ENCODE data around the gene SORCS2. TPM values are rescaled to one million over a fixed set of nuclear protein-coding genes. Genes with fewer than 3 reads are reported as not detected.

The SORCS2 gene
- polyA plus RNA-seq, 1 donor from 2014 or later = 1.0 TPM

DNA sequence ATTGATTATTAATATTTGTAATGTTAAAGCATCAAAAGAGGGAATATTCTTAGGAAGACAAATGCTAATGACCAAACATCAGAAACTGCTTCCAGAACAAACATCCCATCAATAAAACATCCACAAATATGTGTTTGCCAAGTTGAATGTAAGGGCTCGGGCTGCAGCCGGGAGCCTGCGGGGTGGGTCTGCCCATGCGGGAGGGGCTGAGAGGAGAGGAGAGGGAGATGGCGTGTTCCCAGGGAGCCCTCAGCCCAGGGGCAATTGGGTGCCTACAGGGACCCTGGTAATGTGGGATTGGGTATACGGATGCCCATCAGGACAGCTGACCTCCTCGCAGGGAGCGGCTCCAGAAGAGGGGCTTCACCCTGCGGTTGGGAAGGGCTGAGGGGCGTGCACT, 280.7 kb downstream of the SORCS2 start:
- Histone ChIP-seq H2AFZ (ENCODE audit: low read depth, low read length) (no peak overlapping the region), H3K4me2 (ENCODE audit: low read length) (no peak overlapping the region), H3K79me2 (replicated peaks; ENCODE audit: insufficient read depth, low read length) (no peaks in the 10 kb centered on the region), H3K27me3 (ENCODE audit: insufficient read depth, low read depth, low read length) (no peaks in the 10 kb centered on the region), H3F3A (ENCODE audit: insufficient read depth, low read length, poor library complexity, severe bottlenecking) (no peaks in the 10 kb centered on the region), H3K27ac (ENCODE audit: low read length) (no peak overlapping the region), H3K9me2 (ENCODE audit: insufficient read depth, low read length) (no peaks in the 10 kb centered on the region), H3K4me3 (ENCODE audit: low read length) (no peak overlapping the region), H3K9ac (ENCODE audit: low read length) (no peak overlapping the region), H3K36me3 (ENCODE audit: insufficient read depth, low read length) (no peaks in the 10 kb centered on the region), H3K9me3 (ENCODE audit: low read length) (no peaks in the 10 kb centered on the region), H4K20me1 (ENCODE audit: insufficient read depth) (no peaks in the 10 kb centered on the region)
- no peak for TF ChIP-seq EP300 (conservative IDR thresholded peaks at IDR 0.05; ENCODE audit: poor library complexity, severe bottlenecking)
- TF ChIP-seq SMC3 (conservative IDR thresholded peaks at IDR 0.05; ENCODE audit: poor library complexity) = no peak
- TF ChIP-seq EZH2 (IDR thresholded peaks at IDR 0.05; ENCODE audit: borderline replicate concordance, insufficient read depth, low read length, poor library complexity, severe bottlenecking) = no peak
- TF ChIP-seq TAF1 (IDR thresholded peaks at IDR 0.05; ENCODE audit: low read depth) = no peak
- TF ChIP-seq, protein P1, sequence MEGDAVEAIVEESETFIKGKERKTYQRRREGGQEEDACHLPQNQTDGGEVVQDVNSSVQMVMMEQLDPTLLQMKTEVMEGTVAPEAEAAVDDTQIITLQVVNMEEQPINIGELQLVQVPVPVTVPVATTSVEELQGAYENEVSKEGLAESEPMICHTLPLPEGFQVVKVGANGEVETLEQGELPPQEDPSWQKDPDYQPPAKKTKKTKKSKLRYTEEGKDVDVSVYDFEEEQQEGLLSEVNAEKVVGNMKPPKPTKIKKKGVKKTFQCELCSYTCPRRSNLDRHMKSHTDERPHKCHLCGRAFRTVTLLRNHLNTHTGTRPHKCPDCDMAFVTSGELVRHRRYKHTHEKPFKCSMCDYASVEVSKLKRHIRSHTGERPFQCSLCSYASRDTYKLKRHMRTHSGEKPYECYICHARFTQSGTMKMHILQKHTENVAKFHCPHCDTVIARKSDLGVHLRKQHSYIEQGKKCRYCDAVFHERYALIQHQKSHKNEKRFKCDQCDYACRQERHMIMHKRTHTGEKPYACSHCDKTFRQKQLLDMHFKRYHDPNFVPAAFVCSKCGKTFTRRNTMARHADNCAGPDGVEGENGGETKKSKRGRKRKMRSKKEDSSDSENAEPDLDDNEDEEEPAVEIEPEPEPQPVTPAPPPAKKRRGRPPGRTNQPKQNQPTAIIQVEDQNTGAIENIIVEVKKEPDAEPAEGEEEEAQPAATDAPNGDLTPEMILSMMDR (IDR thresholded peaks at IDR 0.05; ENCODE audit: poor library complexity, severe bottlenecking) = no peak
- TF ChIP-seq, protein P2, sequence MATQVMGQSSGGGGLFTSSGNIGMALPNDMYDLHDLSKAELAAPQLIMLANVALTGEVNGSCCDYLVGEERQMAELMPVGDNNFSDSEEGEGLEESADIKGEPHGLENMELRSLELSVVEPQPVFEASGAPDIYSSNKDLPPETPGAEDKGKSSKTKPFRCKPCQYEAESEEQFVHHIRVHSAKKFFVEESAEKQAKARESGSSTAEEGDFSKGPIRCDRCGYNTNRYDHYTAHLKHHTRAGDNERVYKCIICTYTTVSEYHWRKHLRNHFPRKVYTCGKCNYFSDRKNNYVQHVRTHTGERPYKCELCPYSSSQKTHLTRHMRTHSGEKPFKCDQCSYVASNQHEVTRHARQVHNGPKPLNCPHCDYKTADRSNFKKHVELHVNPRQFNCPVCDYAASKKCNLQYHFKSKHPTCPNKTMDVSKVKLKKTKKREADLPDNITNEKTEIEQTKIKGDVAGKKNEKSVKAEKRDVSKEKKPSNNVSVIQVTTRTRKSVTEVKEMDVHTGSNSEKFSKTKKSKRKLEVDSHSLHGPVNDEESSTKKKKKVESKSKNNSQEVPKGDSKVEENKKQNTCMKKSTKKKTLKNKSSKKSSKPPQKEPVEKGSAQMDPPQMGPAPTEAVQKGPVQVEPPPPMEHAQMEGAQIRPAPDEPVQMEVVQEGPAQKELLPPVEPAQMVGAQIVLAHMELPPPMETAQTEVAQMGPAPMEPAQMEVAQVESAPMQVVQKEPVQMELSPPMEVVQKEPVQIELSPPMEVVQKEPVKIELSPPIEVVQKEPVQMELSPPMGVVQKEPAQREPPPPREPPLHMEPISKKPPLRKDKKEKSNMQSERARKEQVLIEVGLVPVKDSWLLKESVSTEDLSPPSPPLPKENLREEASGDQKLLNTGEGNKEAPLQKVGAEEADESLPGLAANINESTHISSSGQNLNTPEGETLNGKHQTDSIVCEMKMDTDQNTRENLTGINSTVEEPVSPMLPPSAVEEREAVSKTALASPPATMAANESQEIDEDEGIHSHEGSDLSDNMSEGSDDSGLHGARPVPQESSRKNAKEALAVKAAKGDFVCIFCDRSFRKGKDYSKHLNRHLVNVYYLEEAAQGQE (IDR thresholded peaks at IDR 0.05; ENCODE audit: borderline replicate concordance) = no peak
- TF ChIP-seq RAD21 (conservative IDR thresholded peaks at IDR 0.05) = no peak
- TF ChIP-seq MXI1 (conservative IDR thresholded peaks at IDR 0.05; ENCODE audit: poor library complexity, severe bottlenecking) = no peak
- TF ChIP-seq POLR2AphosphoS5 (IDR thresholded peaks at IDR 0.05) = no peak

DNA sequence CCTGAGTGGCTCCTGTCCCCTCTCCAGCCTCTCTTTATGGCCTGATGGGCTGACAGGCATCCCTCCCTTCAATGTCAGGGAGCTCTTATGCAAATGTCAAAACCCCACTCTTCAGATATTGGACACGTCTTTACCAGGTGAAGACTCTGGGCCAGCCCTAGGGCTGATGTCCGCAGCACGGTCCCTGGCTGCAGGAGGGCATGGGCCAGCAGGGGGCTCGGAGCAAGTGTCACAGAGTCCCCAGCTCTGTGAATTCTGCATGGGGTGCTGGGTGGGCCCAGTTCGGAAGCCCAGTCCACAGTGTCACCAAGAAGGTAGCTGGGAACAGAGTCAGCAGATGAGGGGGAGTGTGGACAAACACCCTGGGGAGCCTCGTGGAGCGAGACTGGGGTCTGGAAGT, 282.0 kb downstream of the SORCS2 start:
- TF ChIP-seq RAD21 (conservative IDR thresholded peaks at IDR 0.05) (no peak), TAF1 (IDR thresholded peaks at IDR 0.05; ENCODE audit: low read depth) (no peak), SMC3 (conservative IDR thresholded peaks at IDR 0.05; ENCODE audit: poor library complexity) (no peak), EP300 (conservative IDR thresholded peaks at IDR 0.05; ENCODE audit: poor library complexity, severe bottlenecking) (no peak), POLR2AphosphoS5 (IDR thresholded peaks at IDR 0.05) (no peak), MXI1 (conservative IDR thresholded peaks at IDR 0.05; ENCODE audit: poor library complexity, severe bottlenecking) (no peak), EZH2 (IDR thresholded peaks at IDR 0.05; ENCODE audit: borderline replicate concordance, insufficient read depth, low read length, poor library complexity, severe bottlenecking) (no peak)
- TF ChIP-seq, protein P2 (IDR thresholded peaks at IDR 0.05; ENCODE audit: borderline replicate concordance) = no peak
- TF ChIP-seq, protein P1 (IDR thresholded peaks at IDR 0.05; ENCODE audit: poor library complexity, severe bottlenecking) = no peak
- Histone ChIP-seq H3K4me2 (ENCODE audit: low read length) (no peak overlapping the region), H2AFZ (ENCODE audit: low read depth, low read length) (no peak overlapping the region), H3K9ac (ENCODE audit: low read length) (no peak overlapping the region), H3K79me2 (replicated peaks; ENCODE audit: insufficient read depth, low read length) (no peaks in the 10 kb centered on the region), H3F3A (ENCODE audit: insufficient read depth, low read length, poor library complexity, severe bottlenecking) (no peaks in the 10 kb centered on the region), H3K36me3 (ENCODE audit: insufficient read depth, low read length) (no peaks in the 10 kb centered on the region), H3K9me3 (ENCODE audit: low read length) (no peaks in the 10 kb centered on the region), H3K27me3 (ENCODE audit: insufficient read depth, low read depth, low read length) (no peaks in the 10 kb centered on the region), H3K4me3 (ENCODE audit: low read length) (no peak overlapping the region), H3K27ac (ENCODE audit: low read length) (no peak overlapping the region), H3K9me2 (ENCODE audit: insufficient read depth, low read length) (no peaks in the 10 kb centered on the region), H4K20me1 (ENCODE audit: insufficient read depth) (no peaks in the 10 kb centered on the region)

Data from neural cell (in vitro differentiated cells).